Activated CD4-positive, alpha-beta T cell treated with anti-CD3 and anti-CD28 coated beads, Interleukin-2, amount 50 U/mL, for 16 hours (primary cell): ENCODE measurements around the gene TTLL7.

Experiments
- DNase-seq: peaks from one replicate; pipeline ENCODE4 v3.0.0-alpha.2; 2020

TTLL7 gene

GRCh38 chr1:83857716-83858115 lies 141.2 kb downstream of the TTLL7 start:
- no peak for DNase-seq

GRCh38 chr1:83857103-83857502 lies 141.8 kb downstream of the TTLL7 start:
- DNase-seq = no peak

GRCh38 chr1:83856381-83856780 lies 142.6 kb downstream of the TTLL7 start:
- no peak for DNase-seq

GRCh38 chr1:83854456-83854855 lies 144.5 kb downstream of the TTLL7 start:
- DNase-seq = no peak

GRCh38 chr1:83850834-83851233 lies 148.1 kb downstream of the TTLL7 start:
- DNase-seq = no peak

- DNase-seq = peak; percentile 27
These were observed 149.5 kb downstream of the TTLL7 start for GRCh38 chr1:83849191-83850061.

- DNase-seq = no peak
These were observed 152.8 kb downstream of the TTLL7 start for GRCh38 chr1:83846138-83846537.

- no peak for DNase-seq
These were observed 153.4 kb downstream of the TTLL7 start for GRCh38 chr1:83845437-83846071.

- DNase-seq = no peak
These were observed 154.4 kb downstream of the TTLL7 start for GRCh38 chr1:83844546-83844945.

- DNase-seq = no peak
These were observed 159.3 kb downstream of the TTLL7 start for GRCh38 chr1:83839566-83840173.

GRCh38 chr1:83838573-83838972 lies 160.4 kb downstream of the TTLL7 start:
- no peak for DNase-seq

GRCh38 chr1:83836543-83836942 lies 162.4 kb downstream of the TTLL7 start:
- DNase-seq = no peak

- DNase-seq = no peak
These were observed 164.2 kb downstream of the TTLL7 start for GRCh38 chr1:83834621-83835264.

- no peak for DNase-seq
These were observed 166.7 kb downstream of the TTLL7 start for GRCh38 chr1:83832194-83832593.

- DNase-seq = no peak
These were observed 169.8 kb downstream of the TTLL7 start for GRCh38 chr1:83829106-83829505.

- DNase-seq = no peak
These were observed 170.5 kb downstream of the TTLL7 start for GRCh38 chr1:83828456-83828855.

GRCh38 chr1:83827741-83828140 lies 171.2 kb downstream of the TTLL7 start:
- DNase-seq = no peak

- DNase-seq = no peak
These were observed 176.7 kb downstream of the TTLL7 start for GRCh38 chr1:83822208-83822607.

GRCh38 chr1:83819436-83819835 lies 179.5 kb downstream of the TTLL7 start:
- no peak for DNase-seq

- no peak for DNase-seq
These were observed 180.0 kb downstream of the TTLL7 start for GRCh38 chr1:83818916-83819315.

- no peak for DNase-seq
These were observed 182.1 kb downstream of the TTLL7 start for GRCh38 chr1:83816836-83817235.

GRCh38 chr1:83815330-83815729 lies 183.6 kb downstream of the TTLL7 start:
- DNase-seq = no peak
